Ovary (tissue), 9 donors: Measurements from ENCODE around the gene PES1. TPM values are rescaled to one million over a fixed set of nuclear protein-coding genes. Genes with fewer than 3 reads are reported as not detected.

ENCODE experiments used
- DNase-seq, 5 donors: peaks; one replicate each; pipeline ENCODE4 v3.0.0-alpha.2; 2019 to 2020
- H3K27ac ChIP-seq, 2 donors: fragments of 200-600 bp; one replicate each; pipeline versions ENCODE4 v1.5.1 to v1.8.0; 2019 to 2022
- H3K27me3 ChIP-seq: fragments of 200-600 bp; one replicate; pipeline ENCODE4 v1.8.0; 2022
- H3K36me3 ChIP-seq: fragments of 200-600 bp; sonication (generic); one replicate; pipeline ENCODE4 v1.5.1; 2019
- H3K4me1 ChIP-seq: one replicate; pipeline ENCODE4 v1.8.1; 2013; ENCODE audit warnings: mild to moderate bottlenecking, moderate library complexity; ENCODE audit not compliant: insufficient read depth
- H3K4me3 ChIP-seq: fragments of 200-600 bp; sonication (generic); one replicate; pipeline ENCODE4 v1.5.1; 2017
- H3K9me3 ChIP-seq, 2 donors: fragments of 200-600 bp in 1 of 2; sonication (generic) in 1 of 2; one replicate each; pipeline versions ENCODE4 v1.5.1 to v1.8.1; 2013 to 2019; ENCODE audit warnings: mild to moderate bottlenecking in 1 of 2, moderate library complexity in 1 of 2
- EP300 ChIP-seq: sonication (generic); formaldehyde crosslinking; IDR thresholded peaks from one replicate; pipeline ENCODE4 v1.6.1; 2017; ENCODE audit warnings: antibody characterized with exemption
- POLR2A ChIP-seq: fragments of 450-650 bp; IDR thresholded peaks from one replicate; pipeline ENCODE4 v1.6.1; 2017; ENCODE audit warnings: antibody characterized with exemption, mild to moderate bottlenecking, moderate library complexity
- WGBS, 3 donors: extraction: QIAGEN DNeasy Blood & Tissue Kit in 1 of 3; methylation state at CpG; one replicate each; pipeline versions ENCODE4 v1.1.5 to v1.1.7; 2013 to 2017; 5-methylcytosine and 5-hydroxymethylcytosine counted together
- intact Hi-C, 4 donors: fragments of 100-400 bp; cut with DNase I; formaldehyde crosslinking; loops; one replicate each; pipeline versions ENCODE4 v1.11.0 to v1.15.1; 2022 to 2023
- polyA plus RNA-seq, 2 donors: library from polyadenylated mRNA; stranded (reverse); fragments of 200-250 nt in 1 of 2; fragments of 350-450 nt in 1 of 2; fragmentation: Illumina TruSeq in 1 of 2; extraction: RNeasy Lipid Tissue Mini Kit (QIAGEN cat#74804) in 1 of 2; gene quantifications; one replicate each; pipeline ENCODE4 v1.2.3, GENCODE V29; 2013 to 2014
- total RNA-seq, 7 donors: library from RNA; depleted of rRNA in 2 of 7; stranded (reverse); fragments of >200 nt in 2 of 7; fragmentation: NEBNext Ultra II Directional in 3 of 7; extraction: Animal tissue kit (Norgen Biotek cat#: 25700) in 3 of 7; gene quantifications; one replicate each; pipeline versions ENCODE4 v1.1.0 to v1.2.4, GENCODE V29; 2016 to 2023
- TF ChIP-seq, protein P1 (sequence below), 3 donors: fragments of 450-650 bp in 2 of 3; fragments of 200-600 bp in 1 of 3; IDR thresholded peaks; one replicate each; pipeline versions ENCODE4 v1.5.1 to v1.8.0; 2016 to 2022; ENCODE audit warnings: antibody characterized with exemption in 3 of 3, mild to moderate bottlenecking in 1 of 3
- donor health status: DM: no; HTN: no; CAD: no; lungs with moderate emphysema.
- donor health status: DM: no; HTN: no; CAD: no.
- donor health status: Bipolar disorder and iron deficiency.
- donor health status: DM: yes; HTN: yes; CAD: no.
- donor health status: DM: no; HTN: no; CAD: no.
- donor health status: DM: yes; HTN: yes; CAD: no.

PES1 gene
- total and polyA plus RNA-seq, 9 donors = 29.0 to 82.3 (median 62.5) TPM

DNA sequence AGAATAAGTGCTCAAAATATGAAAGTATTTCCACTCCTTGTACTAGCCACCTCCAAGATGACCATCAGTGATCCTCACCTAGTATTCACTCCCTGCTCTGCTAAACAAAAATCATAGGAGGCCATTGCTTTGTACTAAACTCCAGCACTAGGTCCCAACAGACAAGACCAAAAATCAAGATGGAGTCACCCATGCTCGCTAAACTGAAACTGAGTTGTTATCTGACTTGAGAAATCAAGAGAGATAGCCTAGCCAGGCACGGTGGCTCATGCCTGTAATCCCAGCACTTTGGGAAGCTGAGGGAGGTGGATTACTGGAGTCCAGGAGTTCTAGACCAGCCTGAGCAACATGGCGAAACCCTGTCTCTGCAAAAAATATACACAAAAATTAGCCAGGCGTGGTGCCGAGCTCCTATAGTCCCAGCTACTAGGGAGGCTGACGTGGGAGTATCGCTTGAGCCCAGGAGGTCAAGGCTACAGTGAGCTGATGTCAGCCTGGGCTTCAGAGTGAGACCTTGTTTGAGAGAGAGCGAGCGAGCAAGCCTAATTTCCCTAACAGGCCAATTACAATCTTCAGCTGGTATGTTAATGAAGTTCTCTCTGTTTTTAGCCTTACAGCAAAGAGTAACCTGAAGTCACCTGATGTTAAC is 54.5 kb downstream of the PES1 start:
- TF ChIP-seq, protein P1, sequence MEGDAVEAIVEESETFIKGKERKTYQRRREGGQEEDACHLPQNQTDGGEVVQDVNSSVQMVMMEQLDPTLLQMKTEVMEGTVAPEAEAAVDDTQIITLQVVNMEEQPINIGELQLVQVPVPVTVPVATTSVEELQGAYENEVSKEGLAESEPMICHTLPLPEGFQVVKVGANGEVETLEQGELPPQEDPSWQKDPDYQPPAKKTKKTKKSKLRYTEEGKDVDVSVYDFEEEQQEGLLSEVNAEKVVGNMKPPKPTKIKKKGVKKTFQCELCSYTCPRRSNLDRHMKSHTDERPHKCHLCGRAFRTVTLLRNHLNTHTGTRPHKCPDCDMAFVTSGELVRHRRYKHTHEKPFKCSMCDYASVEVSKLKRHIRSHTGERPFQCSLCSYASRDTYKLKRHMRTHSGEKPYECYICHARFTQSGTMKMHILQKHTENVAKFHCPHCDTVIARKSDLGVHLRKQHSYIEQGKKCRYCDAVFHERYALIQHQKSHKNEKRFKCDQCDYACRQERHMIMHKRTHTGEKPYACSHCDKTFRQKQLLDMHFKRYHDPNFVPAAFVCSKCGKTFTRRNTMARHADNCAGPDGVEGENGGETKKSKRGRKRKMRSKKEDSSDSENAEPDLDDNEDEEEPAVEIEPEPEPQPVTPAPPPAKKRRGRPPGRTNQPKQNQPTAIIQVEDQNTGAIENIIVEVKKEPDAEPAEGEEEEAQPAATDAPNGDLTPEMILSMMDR (IDR thresholded peaks at IDR 0.05) = no peak
- TF ChIP-seq POLR2A = no peak
- no peak for TF ChIP-seq EP300
- intact Hi-C loops = no loop called here
- 26 to 41% (median 38%) methylated on average over 9 of the region's 9 CpGs for WGBS, 3 donors

DNA sequence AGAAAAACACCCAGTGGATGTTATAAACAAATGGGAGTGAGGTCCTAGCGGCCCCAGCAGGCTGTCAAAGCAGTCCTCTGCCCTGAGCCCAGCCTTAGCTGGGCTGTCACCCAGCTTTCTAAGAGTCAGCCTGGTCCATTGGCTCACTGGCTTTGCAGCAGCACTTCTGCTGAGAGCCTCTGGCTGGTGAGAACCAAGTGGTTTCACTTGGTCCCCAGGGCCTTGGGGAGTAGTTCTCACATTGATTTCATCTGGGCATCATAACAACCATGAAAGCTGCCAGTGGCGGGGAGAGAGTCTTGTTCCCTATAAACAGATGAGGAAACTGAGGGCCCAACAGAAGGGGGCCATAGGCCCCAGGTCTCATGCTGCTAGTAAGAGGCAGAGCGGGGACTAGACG is 56.5 kb downstream of the PES1 start:
- intact Hi-C loops = no loop called here
- Histone ChIP-seq H3K4me1 (no peaks in the 10 kb centered on the region), H3K9me3 (no peaks in the 10 kb centered on the region), H3K4me3 (no peak overlapping the region), H3K36me3 (no peaks in the 10 kb centered on the region), H3K27me3 (no peaks in the 10 kb centered on the region), H3K27ac (no peak overlapping the region)
- DNase-seq = no peak
- TF ChIP-seq, protein P1 (IDR thresholded peaks at IDR 0.05) = no peak
- TF ChIP-seq EP300 = no peak
- TF ChIP-seq POLR2A = no peak
- WGBS, 3 donors = 91 to 92% (median 92%) methylated on average over 4 of the region's 4 CpGs

More for the DNA sequence above, 54.5 kb downstream of the PES1 start:
- H3K27ac ChIP-seq = no peak overlapping the region
- DNase-seq = peak in 2 of 5 donors; percentile 25 to 50
- no peaks in the 10 kb centered on the region for H3K27me3 ChIP-seq
- no peak overlapping the region for H3K4me3 ChIP-seq
- H3K36me3 ChIP-seq = no peaks in the 10 kb centered on the region
- H3K9me3 ChIP-seq = no peaks in the 10 kb centered on the region
- no peaks in the 10 kb centered on the region for H3K4me1 ChIP-seq

DNA sequence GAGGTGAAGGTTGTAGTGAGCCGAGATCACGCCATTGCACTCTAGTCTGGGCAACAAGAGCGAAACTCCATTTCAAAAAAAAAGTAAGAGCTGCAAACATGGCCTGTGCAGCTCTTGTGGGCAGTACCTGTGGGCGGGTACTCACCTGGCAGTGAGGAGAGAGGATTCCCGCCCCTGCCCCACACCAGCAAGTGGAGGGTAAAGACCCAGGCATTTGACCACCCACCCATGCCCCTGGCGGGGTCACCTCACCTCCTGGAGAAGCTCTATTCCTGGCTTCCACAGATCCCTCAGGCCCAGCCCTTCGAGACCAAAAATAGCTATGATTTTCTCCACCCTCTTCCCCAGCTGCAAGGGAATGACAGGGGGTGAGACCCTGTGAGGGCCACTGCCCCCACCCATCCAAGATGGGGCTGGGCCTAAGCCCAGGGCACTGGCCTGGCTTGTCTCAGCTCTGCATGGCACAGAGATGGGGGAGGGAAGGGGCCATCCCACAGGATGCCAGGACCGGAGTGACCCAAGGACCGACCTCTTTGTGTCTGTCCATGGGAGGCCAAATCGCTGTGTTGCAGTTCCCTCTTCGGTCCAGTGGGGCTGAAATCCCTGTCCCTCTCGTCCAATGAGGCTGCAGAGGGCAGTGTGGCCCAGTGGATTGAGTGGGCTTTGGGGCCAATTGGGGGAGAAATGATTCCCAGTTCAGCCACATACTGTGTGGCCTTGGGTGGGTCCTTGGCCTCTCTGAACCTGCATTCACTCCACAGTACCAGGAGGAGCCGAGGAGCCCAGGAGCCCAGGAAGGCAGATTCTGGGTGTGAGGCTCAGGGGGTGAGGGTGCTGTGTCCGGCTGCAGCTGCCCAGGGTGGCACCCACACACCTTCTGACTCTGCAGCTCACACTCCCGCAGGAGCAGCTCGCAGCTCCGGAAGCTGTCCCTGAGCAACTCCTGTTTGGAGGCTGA is 59.8 kb downstream of the PES1 start:
- Histone ChIP-seq H3K27me3 (no peaks in the 10 kb centered on the region), H3K36me3 (no peaks in the 10 kb centered on the region), H3K4me1 (no peaks in the 10 kb centered on the region), H3K27ac (no peak overlapping the region), H3K4me3 (no peak overlapping the region), H3K9me3 (no peaks in the 10 kb centered on the region)
- no peak for DNase-seq
- intact Hi-C loops = no loop called here
- no peak for TF ChIP-seq POLR2A
- 83 to 89% (median 86%) methylated on average over 16 to 17 of the region's 17 CpGs for WGBS, 3 donors

DNA sequence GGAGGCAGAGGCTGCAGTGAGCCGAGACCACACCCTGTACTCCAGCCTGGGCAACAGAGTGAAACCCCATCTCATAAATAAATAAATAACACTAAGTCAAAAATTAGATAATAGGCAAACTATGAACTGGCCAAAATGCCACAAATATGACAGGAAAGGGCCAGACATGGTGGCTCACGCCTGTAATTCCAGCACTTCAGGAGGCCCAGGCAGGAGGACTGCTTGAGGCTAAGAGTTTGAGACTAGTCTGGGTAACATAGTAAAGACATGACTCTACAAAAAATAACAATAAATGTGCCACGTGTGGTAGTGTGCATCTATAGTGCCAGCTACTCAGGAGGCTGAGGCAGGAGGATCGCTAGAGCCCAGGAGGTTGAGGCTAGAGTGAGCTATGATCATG is 65.1 kb downstream of the PES1 start:
- intact Hi-C loops = no loop called here
- TF ChIP-seq EP300 (no peak), POLR2A (no peak)
- TF ChIP-seq, protein P1 (IDR thresholded peaks at IDR 0.05) = no peak
- H3K36me3 ChIP-seq = no peaks in the 10 kb centered on the region
- WGBS, 3 donors = 89 to 91% (median 90%) methylated on average over 4 of the region's 4 CpGs
- H3K4me1 ChIP-seq = no peaks in the 10 kb centered on the region
- H3K9me3 ChIP-seq = no peaks in the 10 kb centered on the region
- H3K27ac ChIP-seq = no peak overlapping the region
- DNase-seq = no peak
- no peak overlapping the region for H3K4me3 ChIP-seq
- H3K27me3 ChIP-seq = no peaks in the 10 kb centered on the region

Other genes with a start within 250 kb of the PES1 start
- gene SF3A1, start 235.0 kb downstream of the PES1 start, total RNA-seq = 100 to 1,000 TPM in 5 of 7 donors, 10 to 100 TPM in 2; 36.4 to 211 (median 176) TPM
- 10 to 100 TPM; 42.3 to 80.8 TPM for gene SF3A1, start 235.0 kb downstream of the PES1 start, polyA plus RNA-seq
- 10 to 100 TPM in 1 of 7 donors, 1 to 10 TPM in 6; 2.0 to 28.0 (median 2.7) TPM for gene CCDC157, start 234.9 kb downstream of the PES1 start, total RNA-seq
- 1 to 10 TPM in 1 of 2 donors, under 1 TPM in 1; 0.60 to 1.8 TPM for gene CCDC157, start 234.9 kb downstream of the PES1 start, polyA plus RNA-seq
- 10 to 100 TPM in 5 of 7 donors, 1 to 10 TPM in 2; 6.1 to 26.1 (median 15.4) TPM for gene RNF215, start 204.5 kb downstream of the PES1 start, total RNA-seq
- gene RNF215, start 204.5 kb downstream of the PES1 start, polyA plus RNA-seq = 10 to 100 TPM in 1 of 2 donors, 1 to 10 TPM in 1; 2.9 to 13.6 TPM
- gene SEC14L2, start 194.9 kb downstream of the PES1 start, total RNA-seq = 10 to 100 TPM in 3 of 7 donors, 1 to 10 TPM in 4; 3.0 to 14.3 (median 9.0) TPM
- 1 to 10 TPM; 2.5 to 8.2 TPM for gene SEC14L2, start 194.9 kb downstream of the PES1 start, polyA plus RNA-seq
- gene MTFP1, start 166.1 kb downstream of the PES1 start, total RNA-seq = 10 to 100 TPM in 1 of 7 donors, 1 to 10 TPM in 6; 1.7 to 10.9 (median 7.1) TPM
- 1 to 10 TPM; 3.8 to 4.0 TPM for gene MTFP1, start 166.1 kb downstream of the PES1 start, polyA plus RNA-seq
- gene SEC14L3, start 119.9 kb downstream of the PES1 start, total RNA-seq = not detected
- not detected for gene SEC14L3, start 119.9 kb downstream of the PES1 start, polyA plus RNA-seq
- gene SEC14L4, start 86.2 kb downstream of the PES1 start, total RNA-seq = under 1 TPM in 5 of 7 donors, not detected in 2; 0.12 to 0.32 (median 0.23) TPM
- under 1 TPM; 0.15 to 0.19 TPM for gene SEC14L4, start 86.2 kb downstream of the PES1 start, polyA plus RNA-seq
- gene SEC14L6, start 45.2 kb downstream of the PES1 start, total RNA-seq = 1 to 10 TPM in 5 of 7 donors, under 1 TPM in 2; 0.92 to 2.8 (median 2.0) TPM
- 1 to 10 TPM; 1.0 to 1.7 TPM for gene SEC14L6, start 45.2 kb downstream of the PES1 start, polyA plus RNA-seq
- 1 to 10 TPM; 1.1 to 4.1 (median 1.9) TPM for gene GAL3ST1, start 17.2 kb downstream of the PES1 start, total RNA-seq
- 1 to 10 TPM in 1 of 2 donors, not detected in 1; 1.9 TPM for gene GAL3ST1, start 17.2 kb downstream of the PES1 start, polyA plus RNA-seq
- gene TCN2, start 15.3 kb upstream of the PES1 start, total RNA-seq = 10 to 100 TPM in 4 of 7 donors, 1 to 10 TPM in 3; 5.1 to 33.9 (median 15.6) TPM
- gene TCN2, start 15.3 kb upstream of the PES1 start, polyA plus RNA-seq = 10 to 100 TPM; 13.4 to 27.9 TPM
- gene SLC35E4, start 43.9 kb upstream of the PES1 start, total RNA-seq = 1 to 10 TPM; 3.1 to 6.7 (median 3.7) TPM
- gene SLC35E4, start 43.9 kb upstream of the PES1 start, polyA plus RNA-seq = 1 to 10 TPM in 1 of 2 donors, under 1 TPM in 1; 0.90 to 3.0 TPM
- gene DUSP18, start 76.0 kb upstream of the PES1 start, total RNA-seq = 10 to 100 TPM in 1 of 7 donors, 1 to 10 TPM in 6; 3.3 to 18.5 (median 5.7) TPM
- gene DUSP18, start 76.0 kb upstream of the PES1 start, polyA plus RNA-seq = 1 to 10 TPM; 3.7 to 5.9 TPM
- 1 to 10 TPM; 1.4 to 5.1 (median 1.4) TPM for gene OSBP2, start 103.0 kb upstream of the PES1 start, total RNA-seq
- gene OSBP2, start 103.0 kb upstream of the PES1 start, polyA plus RNA-seq = 1 to 10 TPM; 1.3 to 3.3 TPM